ENCODE measurements around the gene COL4A2.

The COL4A2 gene

DNA sequence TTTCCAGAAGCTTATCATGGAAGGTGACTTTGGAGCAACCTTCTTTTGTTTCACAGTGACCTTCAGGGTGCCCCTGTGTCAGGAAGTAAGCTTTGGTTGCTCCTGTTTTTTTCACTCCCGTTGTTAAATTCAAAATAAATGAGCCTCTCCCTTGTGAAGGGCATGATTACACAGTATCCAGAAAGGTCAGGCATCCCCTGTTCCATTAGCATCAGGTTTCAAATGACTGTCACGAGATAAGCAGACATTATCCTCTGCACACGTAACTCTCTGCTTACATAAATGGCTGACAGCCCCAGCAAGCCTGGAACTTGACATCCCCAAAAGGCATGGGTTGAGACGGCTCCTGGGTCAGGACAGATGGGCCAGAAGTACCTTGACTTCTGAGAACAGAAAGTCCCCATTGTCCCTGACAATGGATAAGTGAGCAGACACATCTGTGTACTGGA, 202.4 kb downstream of the COL4A2 start:
- Histone ChIP-seq H4K20me1 (ENCODE audit: insufficient read depth, low read length) (no peaks in the 10 kb centered on the region), H3K4me3 (ENCODE audit: low read length) (no peak overlapping the region), H3K4me1 (ENCODE audit: low read length) (no peaks in the 10 kb centered on the region), H3K79me2 (ENCODE audit: low read length) (no peaks in the 10 kb centered on the region), H3K9me2 (replicated peaks; ENCODE audit: insufficient read depth, low read length) (no peaks in the 10 kb centered on the region), H3K9ac (ENCODE audit: low read length) (no peak overlapping the region), H3K27me3 (replicated peaks; ENCODE audit: insufficient read depth, low read length) (no peaks in the 10 kb centered on the region), H2AFZ (ENCODE audit: low read length) (no peak overlapping the region), H3F3A (ENCODE audit: insufficient read depth, low read length) (no peaks in the 10 kb centered on the region), H3K9me3 (replicated peaks; ENCODE audit: insufficient read depth, low read length) (no peaks in the 10 kb centered on the region), H3K4me2 (ENCODE audit: low read depth, low read length) (no peak overlapping the region), H3K27ac (ENCODE audit: low read length) (no peak overlapping the region), H3K36me3 (replicated peaks; ENCODE audit: insufficient read depth, low read length) (no peaks in the 10 kb centered on the region)
- no peak for DNase-seq
- TF ChIP-seq EZH2 (optimal IDR thresholded peaks at IDR 0.05; ENCODE audit: low read depth, low read length) (no peak), EZH2phosphoT487 (IDR thresholded peaks at IDR 0.05; ENCODE audit: low read length) (no peak)
- TF ChIP-seq, protein P1, sequence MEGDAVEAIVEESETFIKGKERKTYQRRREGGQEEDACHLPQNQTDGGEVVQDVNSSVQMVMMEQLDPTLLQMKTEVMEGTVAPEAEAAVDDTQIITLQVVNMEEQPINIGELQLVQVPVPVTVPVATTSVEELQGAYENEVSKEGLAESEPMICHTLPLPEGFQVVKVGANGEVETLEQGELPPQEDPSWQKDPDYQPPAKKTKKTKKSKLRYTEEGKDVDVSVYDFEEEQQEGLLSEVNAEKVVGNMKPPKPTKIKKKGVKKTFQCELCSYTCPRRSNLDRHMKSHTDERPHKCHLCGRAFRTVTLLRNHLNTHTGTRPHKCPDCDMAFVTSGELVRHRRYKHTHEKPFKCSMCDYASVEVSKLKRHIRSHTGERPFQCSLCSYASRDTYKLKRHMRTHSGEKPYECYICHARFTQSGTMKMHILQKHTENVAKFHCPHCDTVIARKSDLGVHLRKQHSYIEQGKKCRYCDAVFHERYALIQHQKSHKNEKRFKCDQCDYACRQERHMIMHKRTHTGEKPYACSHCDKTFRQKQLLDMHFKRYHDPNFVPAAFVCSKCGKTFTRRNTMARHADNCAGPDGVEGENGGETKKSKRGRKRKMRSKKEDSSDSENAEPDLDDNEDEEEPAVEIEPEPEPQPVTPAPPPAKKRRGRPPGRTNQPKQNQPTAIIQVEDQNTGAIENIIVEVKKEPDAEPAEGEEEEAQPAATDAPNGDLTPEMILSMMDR (IDR thresholded peaks at IDR 0.05; ENCODE audit: low read length): no peak

DNA sequence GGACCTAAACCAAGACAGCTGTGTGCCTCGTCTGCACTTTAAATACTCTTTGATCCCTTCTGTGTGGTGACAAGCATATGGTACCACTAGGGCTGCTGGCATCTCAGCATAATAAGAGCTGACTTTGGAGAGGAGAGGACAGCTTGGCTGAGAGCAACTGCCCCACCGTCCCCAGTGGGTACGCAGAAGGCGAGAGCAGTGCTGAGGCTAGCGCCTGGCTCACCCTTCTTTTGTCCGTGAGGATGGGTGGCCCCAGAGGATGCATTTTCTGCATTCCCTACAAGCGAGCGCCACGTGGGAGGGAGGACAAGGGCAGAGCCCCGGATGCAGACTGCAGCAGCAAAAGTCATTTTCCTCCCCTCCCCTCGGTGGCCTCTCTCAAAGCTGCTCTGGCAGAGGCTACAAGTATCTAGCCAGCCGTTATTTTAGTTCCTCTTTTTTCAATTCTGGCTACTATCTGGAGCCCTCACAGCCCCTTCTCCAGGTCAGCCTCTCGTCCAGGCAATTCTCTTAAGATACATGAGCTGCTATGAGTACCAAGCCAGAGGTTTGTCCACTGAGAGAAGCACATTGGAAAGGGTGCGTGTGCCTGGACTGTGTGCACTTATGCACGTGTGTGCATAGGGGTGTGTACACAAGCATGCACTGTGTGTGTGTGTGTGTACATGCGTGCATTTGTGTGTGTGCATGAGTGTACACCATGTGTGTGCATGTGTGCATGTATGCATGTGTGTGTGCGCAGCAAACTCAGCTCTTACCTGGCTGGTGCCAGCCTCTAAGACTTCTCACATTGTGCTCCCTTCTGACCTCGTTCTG, 203.1 kb downstream of the COL4A2 start:
- Histone ChIP-seq H3K4me2 (ENCODE audit: low read depth, low read length) (no peak overlapping the region), H3K36me3 (replicated peaks; ENCODE audit: insufficient read depth, low read length) (no peaks in the 10 kb centered on the region), H3F3A (ENCODE audit: insufficient read depth, low read length) (no peaks in the 10 kb centered on the region), H2AFZ (ENCODE audit: low read length) (no peak overlapping the region), H3K27ac (ENCODE audit: low read length) (no peak overlapping the region), H3K4me1 (ENCODE audit: low read length) (no peaks in the 10 kb centered on the region), H3K9ac (ENCODE audit: low read length) (no peak overlapping the region), H4K20me1 (ENCODE audit: insufficient read depth, low read length) (no peaks in the 10 kb centered on the region), H3K79me2 (ENCODE audit: low read length) (no peaks in the 10 kb centered on the region), H3K4me3 (ENCODE audit: low read length) (no peak overlapping the region), H3K9me2 (replicated peaks; ENCODE audit: insufficient read depth, low read length) (no peaks in the 10 kb centered on the region), H3K9me3 (replicated peaks; ENCODE audit: insufficient read depth, low read length) (no peaks in the 10 kb centered on the region), H3K27me3 (replicated peaks; ENCODE audit: insufficient read depth, low read length) (no peaks in the 10 kb centered on the region)
- no peak for DNase-seq
- TF ChIP-seq EZH2 (optimal IDR thresholded peaks at IDR 0.05; ENCODE audit: low read depth, low read length) (no peak), EZH2phosphoT487 (IDR thresholded peaks at IDR 0.05; ENCODE audit: low read length) (no peak)
- TF ChIP-seq, protein P1 (IDR thresholded peaks at IDR 0.05; ENCODE audit: low read length): no peak

DNA sequence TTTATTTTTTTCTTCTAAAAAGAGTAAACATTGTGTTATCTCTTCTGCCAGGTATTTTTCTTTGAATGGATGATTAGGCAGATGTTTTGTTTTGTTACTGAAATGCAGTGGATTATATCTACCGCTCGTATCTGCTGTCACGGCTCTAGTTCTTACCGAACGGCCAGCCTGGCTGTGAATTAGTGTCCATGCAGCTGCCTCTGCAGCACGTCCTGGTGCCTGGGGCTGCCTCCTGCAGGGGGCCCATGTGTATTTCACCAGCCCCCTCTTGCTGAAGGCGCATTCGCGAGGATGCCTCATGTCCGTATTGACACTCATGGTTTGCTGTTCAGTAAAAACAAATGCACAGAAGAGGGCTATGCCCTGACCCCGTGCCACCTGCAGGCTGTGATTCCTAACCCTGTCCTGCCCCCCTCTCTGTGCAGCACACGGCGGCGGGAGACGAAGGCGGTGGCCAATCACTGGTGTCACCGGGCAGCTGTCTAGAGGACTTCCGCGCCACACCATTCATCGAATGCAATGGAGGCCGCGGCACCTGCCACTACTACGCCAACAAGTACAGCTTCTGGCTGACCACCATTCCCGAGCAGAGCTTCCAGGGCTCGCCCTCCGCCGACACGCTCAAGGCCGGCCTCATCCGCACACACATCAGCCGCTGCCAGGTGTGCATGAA, 204.6 kb downstream of the COL4A2 start:
- Histone ChIP-seq H3K9me3 (replicated peaks; ENCODE audit: insufficient read depth, low read length) (no peaks in the 10 kb centered on the region), H3K9me2 (replicated peaks; ENCODE audit: insufficient read depth, low read length) (no peaks in the 10 kb centered on the region), H3F3A (ENCODE audit: insufficient read depth, low read length) (no peaks in the 10 kb centered on the region), H3K9ac (ENCODE audit: low read length) (no peak overlapping the region), H3K79me2 (ENCODE audit: low read length) (no peaks in the 10 kb centered on the region), H3K27ac (ENCODE audit: low read length) (no peak overlapping the region), H4K20me1 (ENCODE audit: insufficient read depth, low read length) (no peaks in the 10 kb centered on the region), H3K4me3 (ENCODE audit: low read length) (no peak overlapping the region), H3K4me1 (ENCODE audit: low read length) (no peaks in the 10 kb centered on the region), H3K27me3 (replicated peaks; ENCODE audit: insufficient read depth, low read length) (no peaks in the 10 kb centered on the region), H3K4me2 (ENCODE audit: low read depth, low read length) (no peak overlapping the region), H3K36me3 (replicated peaks; ENCODE audit: insufficient read depth, low read length) (no peaks in the 10 kb centered on the region), H2AFZ (ENCODE audit: low read length) (no peak overlapping the region)
- TF ChIP-seq, protein P1 (IDR thresholded peaks at IDR 0.05; ENCODE audit: low read length): no peak
- TF ChIP-seq EZH2phosphoT487 (IDR thresholded peaks at IDR 0.05; ENCODE audit: low read length) (no peak), EZH2 (optimal IDR thresholded peaks at IDR 0.05; ENCODE audit: low read depth, low read length) (no peak)
- no peak for DNase-seq

Measured in MM.1S (cell line).